D721Med (cell line): Measurements from ENCODE around the gene CABLES2.

Experiments
- DNase-seq: peaks from one replicate; pipeline ENCODE4 v3.0.0; 2011; ENCODE audit warnings: low spot score; ENCODE audit not compliant: insufficient read length
- FAIRE-seq: peaks from 2 replicates; lab custom pipeline; 2011; peaks lifted over from hg19 to GRCh38; lab: Jason Lieb, UNC
- TF ChIP-seq, protein P1 (sequence below): IDR thresholded peaks from 2 replicates; pipeline ENCODE4 v1.5.1; 2012; ENCODE audit warnings: mild to moderate bottlenecking, control low read depth; ENCODE audit not compliant: insufficient read depth; ENCODE audit errors: missing control alignments

CABLES2 gene

DNA sequence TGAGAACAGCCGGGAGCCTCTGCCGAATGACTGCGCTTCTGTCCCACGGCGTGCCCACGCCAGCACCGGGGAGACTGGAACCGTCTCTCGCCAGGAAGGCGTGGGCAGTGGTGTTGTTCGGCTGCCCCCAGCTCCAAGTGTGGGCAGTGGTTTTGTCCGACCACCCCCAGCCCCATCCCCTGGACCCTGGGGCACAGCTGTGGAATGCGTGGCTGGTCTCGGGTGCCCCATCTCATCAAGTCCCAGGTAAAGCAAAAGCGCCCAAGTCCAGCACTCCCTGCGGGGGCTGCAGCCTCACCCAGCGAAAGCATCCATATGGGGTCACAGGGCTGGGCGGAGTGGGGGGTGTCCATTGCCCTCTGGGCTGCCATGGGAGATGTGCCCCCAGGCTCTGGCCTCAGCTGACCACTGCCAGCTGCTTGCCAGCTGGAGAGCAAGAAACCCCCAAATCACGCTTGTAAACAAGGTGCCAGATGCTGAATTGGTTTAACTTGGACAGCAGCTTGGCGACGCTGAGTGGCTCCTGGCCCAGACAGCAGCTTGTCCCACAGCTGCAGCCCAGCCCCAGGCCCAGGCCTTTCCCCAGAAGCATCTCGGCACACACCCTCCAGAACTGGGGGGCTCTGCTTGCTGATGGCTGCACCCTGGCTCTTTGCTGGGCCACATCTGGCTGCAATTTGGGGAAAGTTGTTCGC lies 4.5 kb downstream of the CABLES2 start:
- DNase-seq: no peak
- TF ChIP-seq, protein P1, sequence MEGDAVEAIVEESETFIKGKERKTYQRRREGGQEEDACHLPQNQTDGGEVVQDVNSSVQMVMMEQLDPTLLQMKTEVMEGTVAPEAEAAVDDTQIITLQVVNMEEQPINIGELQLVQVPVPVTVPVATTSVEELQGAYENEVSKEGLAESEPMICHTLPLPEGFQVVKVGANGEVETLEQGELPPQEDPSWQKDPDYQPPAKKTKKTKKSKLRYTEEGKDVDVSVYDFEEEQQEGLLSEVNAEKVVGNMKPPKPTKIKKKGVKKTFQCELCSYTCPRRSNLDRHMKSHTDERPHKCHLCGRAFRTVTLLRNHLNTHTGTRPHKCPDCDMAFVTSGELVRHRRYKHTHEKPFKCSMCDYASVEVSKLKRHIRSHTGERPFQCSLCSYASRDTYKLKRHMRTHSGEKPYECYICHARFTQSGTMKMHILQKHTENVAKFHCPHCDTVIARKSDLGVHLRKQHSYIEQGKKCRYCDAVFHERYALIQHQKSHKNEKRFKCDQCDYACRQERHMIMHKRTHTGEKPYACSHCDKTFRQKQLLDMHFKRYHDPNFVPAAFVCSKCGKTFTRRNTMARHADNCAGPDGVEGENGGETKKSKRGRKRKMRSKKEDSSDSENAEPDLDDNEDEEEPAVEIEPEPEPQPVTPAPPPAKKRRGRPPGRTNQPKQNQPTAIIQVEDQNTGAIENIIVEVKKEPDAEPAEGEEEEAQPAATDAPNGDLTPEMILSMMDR: no peak
- FAIRE-seq: no peak

DNA sequence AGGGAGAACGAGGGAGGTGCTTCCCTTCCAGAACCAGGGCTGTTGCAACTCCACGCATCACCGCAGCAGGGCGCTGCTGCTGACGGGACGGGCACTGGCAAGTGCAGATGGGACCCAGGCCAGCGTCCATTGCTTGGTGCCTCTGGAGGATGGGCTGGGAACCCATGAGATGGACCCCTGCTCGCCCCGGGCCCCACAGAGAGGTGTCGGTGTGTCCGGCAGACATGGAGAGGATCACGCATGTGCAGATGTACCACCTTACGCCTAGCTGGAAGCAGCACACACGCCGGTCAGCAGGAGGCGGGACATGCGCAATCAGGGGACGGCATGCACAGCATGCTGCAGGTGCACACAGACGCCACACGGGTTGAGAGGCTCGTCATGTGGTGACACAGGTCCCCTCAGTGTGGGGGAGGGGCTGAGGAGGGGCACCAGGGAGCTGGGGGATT lies 5.7 kb downstream of the CABLES2 start:
- DNase-seq: no peak
- FAIRE-seq: no peak
- TF ChIP-seq, protein P1: no peak

DNA sequence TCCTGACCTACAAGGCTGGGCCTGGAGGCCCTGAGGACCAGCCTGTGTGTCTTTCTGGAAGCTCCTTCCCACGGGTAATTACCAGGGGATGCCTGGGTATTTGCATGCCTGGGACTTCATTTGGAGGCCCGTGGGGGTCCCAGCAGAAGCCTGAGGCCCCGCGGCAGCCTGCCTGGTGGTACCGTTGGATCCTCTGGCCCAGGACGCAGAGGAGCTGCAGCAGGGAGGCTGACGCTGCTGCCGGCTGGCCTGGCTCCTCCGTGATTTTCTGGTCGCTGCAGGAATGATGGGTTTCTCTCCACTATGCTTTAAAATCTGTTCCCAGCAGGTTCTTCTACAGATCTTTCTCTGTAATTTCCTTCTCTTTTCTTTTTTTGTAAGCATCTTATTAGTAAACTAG lies 6.5 kb downstream of the CABLES2 start:
- FAIRE-seq (no peak), DNase-seq (no peak)
- TF ChIP-seq, protein P1: no peak

DNA sequence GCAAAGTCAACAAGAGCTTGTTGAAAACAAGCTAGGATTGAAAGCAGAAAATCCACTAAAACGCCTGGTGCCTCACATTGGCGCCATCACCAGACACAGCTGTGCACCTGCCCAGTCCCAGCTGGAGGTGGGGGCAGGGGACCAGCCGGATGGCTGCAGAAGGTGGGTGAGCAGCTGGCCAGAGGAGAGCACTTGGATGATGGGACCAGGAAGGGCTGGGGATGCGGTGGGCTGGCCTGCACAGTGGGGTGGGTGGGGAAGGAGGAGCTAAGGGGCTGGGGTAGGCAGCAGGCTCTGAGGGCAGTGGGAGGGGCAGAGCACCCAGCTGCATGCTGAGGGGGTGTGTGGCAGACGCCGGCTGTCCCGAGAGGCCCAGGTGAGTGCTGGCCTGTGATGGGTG lies 7.1 kb downstream of the CABLES2 start:
- DNase-seq (no peak), FAIRE-seq (no peak)
- TF ChIP-seq, protein P1: no peak

DNA sequence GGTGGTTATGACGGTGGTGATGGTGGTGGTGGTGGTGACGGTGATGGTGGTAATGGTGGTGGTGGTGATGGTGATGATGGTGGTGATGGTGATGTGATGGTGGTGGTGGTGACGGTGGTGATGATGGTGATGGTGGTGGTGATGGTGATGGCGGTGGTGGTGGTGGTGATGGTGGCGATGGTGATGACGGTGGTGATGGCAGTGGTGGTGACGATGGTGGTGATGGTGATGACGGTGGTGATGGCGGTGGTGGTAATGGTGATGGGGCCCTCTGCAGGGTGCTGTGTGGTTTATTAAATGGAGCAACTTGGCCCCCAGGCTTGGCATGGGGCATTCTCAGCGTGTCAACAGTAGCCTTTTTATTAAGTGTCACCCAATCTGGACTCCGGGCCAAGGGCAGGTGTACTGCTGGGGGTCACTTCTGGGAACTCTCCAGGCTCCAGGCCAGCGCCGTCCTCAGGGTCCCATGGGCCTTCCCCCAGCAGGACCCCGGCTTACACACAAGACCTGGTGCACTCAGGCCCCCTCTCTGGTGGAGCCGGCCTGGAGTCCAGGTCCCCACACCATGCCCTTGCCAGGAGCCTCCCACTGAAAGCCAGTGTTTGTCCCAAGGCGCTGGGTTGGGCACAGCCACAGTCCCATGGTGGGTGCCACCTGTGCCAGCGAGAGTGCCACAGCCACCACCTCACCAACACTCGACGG lies 8.8 kb downstream of the CABLES2 start:
- DNase-seq: no peak
- TF ChIP-seq, protein P1: no peak
- FAIRE-seq: no peak

DNA sequence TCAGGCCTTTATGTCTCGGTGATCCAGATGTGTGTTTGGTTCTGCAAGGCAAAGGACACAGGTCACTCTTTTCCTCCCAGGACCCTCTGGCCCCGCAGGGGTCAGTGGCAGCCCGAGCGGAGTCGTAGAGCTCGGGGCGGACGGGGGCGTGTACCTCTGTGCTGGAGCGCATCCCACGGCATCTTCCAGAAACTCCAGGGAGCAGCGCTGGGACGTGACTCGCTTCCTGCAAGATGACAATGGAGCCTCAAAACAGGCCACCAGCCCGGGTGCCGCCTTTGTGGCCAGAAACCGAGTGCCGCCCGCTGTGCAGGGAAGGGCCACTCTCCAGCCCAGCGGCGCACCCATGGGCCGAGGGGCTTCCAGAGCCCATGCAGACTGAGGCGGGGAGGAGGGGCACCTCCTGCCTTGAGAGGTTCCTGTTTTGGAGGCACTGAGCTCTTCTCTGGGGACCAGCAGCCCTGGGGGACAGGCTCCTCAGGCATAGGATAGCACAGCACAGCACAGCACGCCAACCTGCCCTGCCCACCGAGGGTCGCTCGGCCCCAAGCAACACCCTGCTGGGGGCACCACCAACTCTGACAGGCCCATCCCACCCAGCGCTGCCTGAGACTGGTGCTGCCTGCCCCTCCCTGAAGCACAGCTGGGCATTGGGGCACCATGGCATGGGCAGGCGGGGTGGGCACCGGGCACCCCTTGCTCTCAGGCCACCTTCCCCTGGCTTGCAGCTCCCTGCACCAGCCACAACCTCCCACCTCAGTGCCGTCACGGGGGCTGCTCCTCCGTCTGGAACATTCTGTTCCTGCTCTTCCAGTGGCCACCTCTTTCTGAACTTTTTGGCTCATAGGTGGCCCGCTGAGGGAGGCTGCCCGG lies 10.5 kb downstream of the CABLES2 start:
- FAIRE-seq (no peak), DNase-seq (no peak)
- TF ChIP-seq, protein P1: no peak
